Nucleus accumbens (tissue), 56 donors: ENCODE measurements around the gene TOP2A.

Experiments
- DNase-seq, 56 donors: peaks; one replicate each; lab custom pipeline; 2025; lab: John Stamatoyannopoulos, UW

Gene TOP2A

GRCh38 chr17:40348562-40349476 is 68.9 kb downstream of the TOP2A start:
- peak in 51 of 56 donors; percentile 21 to 86 (median 61) for DNase-seq

GRCh38 chr17:40348136-40348504 is 69.6 kb downstream of the TOP2A start:
- peak in 2 of 56 donors; percentile 39 to 61 for DNase-seq

- DNase-seq = peak in 47 of 56 donors; percentile 27 to 86 (median 64)
These were observed 70.2 kb downstream of the TOP2A start for GRCh38 chr17:40347319-40348135.

GRCh38 chr17:40346765-40347158 is 70.9 kb downstream of the TOP2A start:
- peak in 3 of 56 donors; percentile 56 to 62 (median 61) for DNase-seq

GRCh38 chr17:40345994-40346764 is 71.5 kb downstream of the TOP2A start:
- peak in 24 of 56 donors; percentile 18 to 74 (median 45) for DNase-seq

GRCh38 chr17:40345161-40345993 is 72.3 kb downstream of the TOP2A start:
- peak in 25 of 56 donors; percentile 17 to 71 (median 39) for DNase-seq

- no peak for DNase-seq
These were observed 73.1 kb downstream of the TOP2A start for GRCh38 chr17:40344421-40345160.

- peak in 2 of 56 donors; percentile 11 to 41 for DNase-seq
These were observed 74.2 kb downstream of the TOP2A start for GRCh38 chr17:40343219-40344119.

GRCh38 chr17:40342504-40343218 is 75.0 kb downstream of the TOP2A start:
- no peak for DNase-seq

- DNase-seq = peak in 42 of 56 donors; percentile 13 to 74 (median 46)
These were observed 75.7 kb downstream of the TOP2A start for GRCh38 chr17:40341808-40342503.

GRCh38 chr17:40340880-40341807 is 76.6 kb downstream of the TOP2A start:
- peak in 45 of 56 donors; percentile 15 to 92 (median 52) for DNase-seq

GRCh38 chr17:40340327-40340726 is 77.4 kb downstream of the TOP2A start:
- DNase-seq = no peak

GRCh38 chr17:40338941-40339649 is 78.6 kb downstream of the TOP2A start:
- no peak for DNase-seq
